DMS79 (cell line): ENCODE results near the gene DIP2B.
"Not testable (repeated sequence)": the region's sequence is repeated elsewhere in the genome, so short reads cannot be mapped to it uniquely, and the experiment has no call there.

Source experiments
- DNase-seq: peaks from one replicate; lab custom pipeline; 2025; lab: John Stamatoyannopoulos, UW

DIP2B gene

GRCh38 chr12:50549885-50550284 is 45.1 kb downstream of the DIP2B start:
- no peak for DNase-seq

GRCh38 chr12:50550530-50551223 is 45.9 kb downstream of the DIP2B start:
- DNase-seq = no peak

- DNase-seq = no peak
Measured at GRCh38 chr12:50551866-50552265, 47.1 kb downstream of the DIP2B start.

GRCh38 chr12:50554651-50555050 is 49.9 kb downstream of the DIP2B start:
- no peak for DNase-seq

GRCh38 chr12:50555471-50555885 is 50.7 kb downstream of the DIP2B start:
- DNase-seq = no peak

GRCh38 chr12:50556273-50556672 is 51.5 kb downstream of the DIP2B start:
- no peak for DNase-seq

GRCh38 chr12:50556796-50557195 is 52.0 kb downstream of the DIP2B start:
- not testable (repeated sequence) for DNase-seq

GRCh38 chr12:50557421-50557820 is 52.6 kb downstream of the DIP2B start:
- DNase-seq = no peak

- DNase-seq = no peak
Measured at GRCh38 chr12:50558970-50559369, 54.2 kb downstream of the DIP2B start.

GRCh38 chr12:50562520-50563433 is 58.0 kb downstream of the DIP2B start:
- no peak for DNase-seq

GRCh38 chr12:50563434-50563787 is 58.6 kb downstream of the DIP2B start:
- DNase-seq = no peak

GRCh38 chr12:50564237-50564947 is 59.6 kb downstream of the DIP2B start:
- DNase-seq = no peak

- no peak for DNase-seq
Measured at GRCh38 chr12:50564948-50565297, 60.1 kb downstream of the DIP2B start.

- DNase-seq = peak; percentile 33
Measured at GRCh38 chr12:50566066-50566465, 61.3 kb downstream of the DIP2B start.

- no peak for DNase-seq
Measured at GRCh38 chr12:50567926-50568325, 63.1 kb downstream of the DIP2B start.

- DNase-seq = no peak
Measured at GRCh38 chr12:50568338-50569091, 63.7 kb downstream of the DIP2B start.

GRCh38 chr12:50569321-50569720 is 64.5 kb downstream of the DIP2B start:
- DNase-seq = no peak

- no peak for DNase-seq
Measured at GRCh38 chr12:50569876-50570275, 65.1 kb downstream of the DIP2B start.

GRCh38 chr12:50571786-50572185 is 67.0 kb downstream of the DIP2B start:
- DNase-seq = no peak

- DNase-seq = no peak
Measured at GRCh38 chr12:50572287-50572686, 67.5 kb downstream of the DIP2B start.

- peak; percentile 61 for DNase-seq
Measured at GRCh38 chr12:50572760-50573159, 68.0 kb downstream of the DIP2B start.

- no peak for DNase-seq
Measured at GRCh38 chr12:50573271-50573670, 68.5 kb downstream of the DIP2B start.
